T47D (cell line): ENCODE results near the gene CARD19.

Experiments
- DNase-seq, 2 experiments: peaks; one replicate each; pipeline versions ENCODE4 v3.0.0 to v3.0.0-alpha.2; 2011 to 2012; ENCODE audit warnings: low read depth in 1 of 2, low spot score in 1 of 2
- JUND ChIP-seq: IDR thresholded peaks from 2 replicates; pipeline ENCODE4 v1.6.1; 2012; ENCODE audit warnings: low read depth
- in situ Hi-C: cut with HindIII; loops from 2 replicates; pipeline ENCODE4 v1.10.0; 2016; ENCODE audit warnings: low sequenced_read_pairs, low pct_unique_long_range_greater_than_20kb

Gene CARD19

GRCh38 chr9:93096131-93096802 lies at the start of gene CARD19:
TSS of gene CARD19 (plus strand) at chr9:93096217. CDS start at chr9:93096346, 129 bp downstream.
- DNase-seq, result peak; percentile 28 to 47
- in situ Hi-C loops, result no loop called here
- TF ChIP-seq JUND, result no peak

DNA sequence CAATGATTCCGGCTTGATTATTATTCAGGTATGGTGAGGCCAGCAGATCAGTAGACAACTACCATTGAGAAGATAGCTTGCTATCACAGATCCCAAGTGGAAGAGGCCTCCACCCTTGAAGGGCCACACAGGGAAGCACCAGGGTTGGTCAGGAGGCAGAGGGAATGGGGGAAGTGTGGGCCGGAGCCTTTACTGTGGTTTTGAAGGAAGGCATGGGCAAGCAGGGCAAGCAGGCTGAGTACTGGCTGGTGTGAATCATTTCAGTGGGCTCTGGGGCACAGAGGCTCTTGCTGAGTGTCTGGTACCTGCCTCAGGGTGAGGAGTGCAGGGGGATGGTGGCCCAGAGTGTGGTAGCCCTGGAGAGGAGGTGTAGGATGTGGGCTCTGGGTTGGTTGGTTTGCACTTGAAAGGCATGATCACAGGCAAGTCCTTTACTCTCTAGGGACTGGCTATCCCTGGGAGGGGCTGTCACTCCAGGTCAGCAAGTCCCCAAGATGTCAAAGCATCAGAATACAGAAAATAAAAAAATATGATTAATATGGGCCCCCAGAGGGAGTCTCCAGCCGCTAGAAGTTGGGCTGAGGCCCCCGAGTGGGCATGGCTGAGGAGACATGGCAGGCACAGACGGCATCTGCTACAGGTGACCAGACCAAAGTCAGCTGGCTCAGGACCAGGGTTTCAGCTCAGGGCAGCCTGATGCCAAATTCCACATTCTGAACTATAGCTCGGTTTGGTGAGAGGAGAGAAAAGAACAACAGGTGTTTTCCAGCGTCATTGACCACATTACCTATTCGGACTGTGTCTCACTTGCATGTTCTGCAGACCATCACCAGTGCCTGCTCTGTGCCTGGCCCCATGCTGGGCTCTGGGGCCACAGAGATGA lies 47.2 kb upstream of the CARD19 start:
- TF ChIP-seq JUND, result no peak
- in situ Hi-C loops, result no loop called here
- DNase-seq, result no peak

DNA sequence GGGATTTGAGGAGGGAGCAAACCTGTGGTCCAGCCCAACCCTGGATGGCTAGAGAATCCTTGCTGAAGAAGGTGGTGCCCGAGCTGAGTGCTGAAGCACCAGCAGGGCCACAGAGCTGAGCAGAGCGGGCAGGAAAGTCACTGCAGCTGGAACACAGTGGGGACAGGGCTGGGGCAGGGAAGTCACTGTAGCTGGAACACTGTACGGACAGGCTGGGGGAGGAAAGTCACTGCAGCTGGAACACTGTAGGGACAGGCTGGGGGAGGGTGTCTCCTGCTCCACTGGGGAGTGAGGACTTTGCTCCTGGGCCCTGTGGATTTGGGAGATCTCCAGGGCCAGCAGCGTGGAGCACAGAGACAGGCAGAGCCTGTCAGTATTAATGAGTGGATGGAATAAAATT lies 46.5 kb upstream of the CARD19 start:
- TF ChIP-seq JUND, result no peak
- no peak for DNase-seq
- in situ Hi-C loops, result no loop called here

DNA sequence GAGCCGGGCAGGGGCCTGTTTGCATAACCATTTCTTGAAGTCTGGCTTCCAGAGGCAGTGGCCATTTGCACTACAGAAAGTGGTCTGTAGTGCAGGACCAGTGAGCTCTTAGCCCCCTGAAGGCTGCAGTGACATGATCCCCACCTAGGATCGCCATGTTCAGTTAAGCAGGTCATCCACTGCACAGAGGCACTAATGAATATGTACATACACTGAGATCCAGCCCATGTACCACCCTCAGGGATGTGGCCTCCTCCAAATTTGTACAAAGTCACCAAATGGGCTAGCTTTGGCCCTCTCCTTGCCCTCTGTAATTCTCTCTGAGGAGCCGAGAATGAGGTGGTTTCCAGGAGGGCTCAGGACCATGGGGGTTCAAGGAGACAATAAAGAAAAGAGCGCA lies 45.8 kb upstream of the CARD19 start:
- in situ Hi-C loops, result no loop called here
- TF ChIP-seq JUND, result no peak
- DNase-seq, result no peak

- TF ChIP-seq JUND, result no peak
- in situ Hi-C loops, result no loop called here
Measured at GRCh38 chr9:93051680-93052089, 44.3 kb upstream of the CARD19 start.

DNA sequence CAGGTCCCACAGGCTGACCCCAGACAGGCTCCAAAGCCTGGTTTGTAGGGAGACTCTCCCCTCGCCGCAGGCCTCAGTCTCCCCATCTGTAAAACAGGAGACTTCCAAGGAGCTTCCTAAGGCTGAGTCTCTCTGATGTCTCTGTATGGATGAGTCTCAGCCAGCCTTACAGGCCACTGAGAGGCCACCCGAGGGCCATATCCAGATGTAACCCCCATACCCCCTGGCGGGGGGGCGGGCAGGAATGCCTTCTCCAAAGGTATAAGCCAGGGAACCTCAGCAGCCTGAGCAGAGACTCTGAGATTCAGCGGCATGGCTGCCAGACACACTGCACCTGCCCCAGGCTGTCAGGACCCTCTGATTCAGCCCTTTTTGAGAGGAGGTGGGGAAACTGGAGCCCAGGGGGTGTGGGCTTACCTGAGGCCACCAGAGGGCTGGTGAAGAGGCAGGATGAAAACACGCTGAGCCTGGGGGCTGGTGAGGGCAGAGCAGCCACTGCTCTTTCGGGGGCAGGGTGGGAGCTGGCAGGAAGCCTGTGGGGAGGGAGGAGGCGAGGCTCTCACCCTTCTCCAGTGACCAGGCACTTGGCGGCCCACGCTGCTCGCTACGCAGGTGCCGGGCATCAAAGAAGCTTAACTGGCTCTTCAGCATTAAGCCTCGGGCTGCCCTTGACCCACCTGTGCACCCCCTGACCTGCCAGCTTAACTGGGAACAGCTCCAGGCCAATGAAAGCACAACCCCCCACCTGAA lies 43.1 kb upstream of the CARD19 start:
- TF ChIP-seq JUND, result no peak
- DNase-seq, result peak in 1 of 2 experiments; percentile 63
- in situ Hi-C loops, result no loop called here

More at GRCh38 chr9:93051680-93052089, 44.3 kb upstream of the CARD19 start:
- DNase-seq, result no peak

DNA sequence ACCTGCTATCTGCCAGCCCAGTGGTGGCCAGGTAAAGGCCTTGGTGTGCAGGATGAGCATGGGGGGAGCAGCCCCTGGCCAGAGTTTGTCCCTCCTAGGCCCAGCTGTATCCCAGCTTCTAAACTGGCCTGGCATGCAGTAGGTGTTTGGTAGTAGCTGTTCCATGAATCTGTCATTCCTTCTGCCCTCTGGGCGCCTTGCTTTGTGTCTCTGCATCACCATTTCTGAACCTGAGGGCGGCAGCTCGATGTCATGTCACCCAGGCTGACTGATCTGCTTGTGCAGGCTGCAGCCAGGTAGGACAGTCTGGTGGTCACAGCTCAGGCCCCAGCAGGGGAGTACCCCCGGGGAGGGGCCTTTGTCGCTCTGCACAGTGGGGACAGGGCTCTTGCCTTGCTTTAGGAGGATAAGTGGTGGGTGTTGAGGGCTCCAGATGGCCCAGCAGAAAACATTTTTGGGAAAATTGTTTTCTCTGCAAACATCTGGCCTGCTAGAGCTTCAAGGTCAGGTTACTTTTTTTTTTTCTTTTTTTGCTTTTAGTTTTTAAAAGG lies 42.2 kb upstream of the CARD19 start:
- DNase-seq, result peak in 1 of 2 experiments; percentile 48
- no peak for TF ChIP-seq JUND
- in situ Hi-C loops, result no loop called here

GRCh38 chr9:93054758-93055704 lies 41.0 kb upstream of the CARD19 start:
- DNase-seq, result no peak
- TF ChIP-seq JUND, result no peak
- in situ Hi-C loops, result no loop called here

DNA sequence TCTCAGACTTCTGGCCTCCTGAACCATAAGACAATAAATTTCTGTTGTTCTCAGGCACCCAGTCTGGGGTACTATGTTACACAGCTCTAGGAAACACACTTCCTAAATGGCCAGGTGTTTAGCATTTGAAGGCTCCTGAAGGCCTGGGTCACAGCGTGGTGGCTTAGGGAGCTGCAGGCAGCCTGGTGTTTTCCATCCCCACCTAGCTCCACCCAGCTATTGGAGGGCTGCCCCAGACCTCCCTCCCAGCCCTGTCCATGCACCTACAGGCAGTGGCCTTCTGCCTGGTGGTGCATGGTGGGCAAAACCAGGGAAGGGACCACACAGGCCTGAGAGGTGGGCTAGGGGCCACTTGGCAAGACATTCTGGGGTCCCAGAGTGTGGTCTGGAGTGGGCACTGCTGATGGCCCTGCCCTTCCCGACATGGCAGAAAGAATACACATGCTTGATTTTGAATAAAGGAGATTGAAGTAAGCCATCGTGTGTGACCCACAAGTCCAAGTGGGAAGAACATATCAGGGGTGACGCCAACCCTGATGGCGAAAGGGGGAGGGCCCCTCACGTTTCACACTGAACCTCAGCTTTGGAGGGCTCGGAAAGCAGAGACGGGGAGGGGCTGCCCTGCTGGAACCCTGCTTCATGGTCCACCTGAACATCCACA lies 38.8 kb upstream of the CARD19 start:
- no peak for TF ChIP-seq JUND
- in situ Hi-C loops, result no loop called here
- DNase-seq, result no peak

- in situ Hi-C loops, result no loop called here
- no peak for TF ChIP-seq JUND
- no peak for DNase-seq
Measured at GRCh38 chr9:93057703-93058354, 38.2 kb upstream of the CARD19 start.
